HG03469 (cell line): ENCODE measurements around the gene STAC2.
A peak's percentile ranks its signal among the peaks of the same experiment; 100 is the strongest.

Source experiments
- ATAC-seq: cut with Tn5 transposase; IDR thresholded peaks from one replicate; pipeline ENCODE4 v1.9.1; 2021; ENCODE audit warnings: mild to moderate bottlenecking, moderate library complexity, moderate number of reproducible peaks; ENCODE audit not compliant: unreplicated experiment

STAC2 gene

DNA sequence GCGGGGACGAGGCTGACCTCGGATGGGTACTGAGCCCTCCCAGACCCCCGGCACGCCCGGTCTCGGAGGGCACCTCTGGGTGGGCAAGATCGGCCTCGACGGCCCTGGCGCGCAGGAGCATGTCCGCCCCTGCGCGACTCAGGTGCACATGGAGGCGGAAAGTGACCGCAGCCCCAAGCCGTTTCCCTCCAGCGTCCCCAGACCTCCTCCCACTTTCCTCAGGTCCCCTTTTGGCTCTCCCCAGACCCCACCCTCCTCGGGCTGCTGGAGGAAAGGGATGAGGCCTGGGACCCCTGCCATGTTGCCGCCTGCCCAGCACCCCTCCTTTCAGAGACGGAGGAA is 15.7 kb downstream of the STAC2 start:
- ATAC-seq = no peak

DNA sequence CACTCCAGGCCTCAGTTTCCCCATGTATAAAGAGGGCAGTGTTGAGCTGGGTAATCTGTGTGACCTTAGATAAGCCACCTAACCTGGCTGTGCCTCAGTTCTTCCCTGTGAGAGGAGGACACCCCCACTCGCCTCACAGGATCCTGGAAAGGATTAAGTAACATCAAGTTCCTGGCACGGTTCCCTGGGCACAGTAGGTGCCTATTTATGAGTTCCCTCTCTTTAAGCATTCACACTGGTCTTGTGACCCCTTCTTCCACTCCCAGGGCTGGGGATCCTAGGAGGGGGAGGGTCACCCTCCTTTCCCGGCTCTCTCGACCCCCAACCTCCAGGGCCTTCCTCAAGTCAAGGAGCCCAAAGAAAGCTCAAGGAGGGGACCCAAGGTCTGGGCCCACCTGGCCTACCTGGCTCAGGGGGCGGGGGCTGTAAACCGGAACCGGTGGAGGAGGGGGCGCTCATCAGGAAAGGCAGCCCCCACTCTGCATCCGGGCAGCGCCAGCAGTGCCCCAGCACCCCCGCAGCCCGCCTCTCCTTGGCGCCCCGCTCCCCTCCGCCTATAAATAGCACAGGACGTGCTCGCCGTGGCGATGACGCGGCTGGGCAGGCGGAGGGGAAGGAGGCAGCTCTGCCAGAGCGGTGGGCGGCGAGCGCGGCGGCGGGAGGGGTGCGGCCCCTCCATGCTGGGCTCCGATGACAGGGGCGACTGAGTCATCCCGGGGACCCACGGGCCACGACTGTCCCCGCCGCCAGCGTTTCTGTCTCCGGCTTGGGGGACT is 16.2 kb downstream of the STAC2 start:
- no peak for ATAC-seq

DNA sequence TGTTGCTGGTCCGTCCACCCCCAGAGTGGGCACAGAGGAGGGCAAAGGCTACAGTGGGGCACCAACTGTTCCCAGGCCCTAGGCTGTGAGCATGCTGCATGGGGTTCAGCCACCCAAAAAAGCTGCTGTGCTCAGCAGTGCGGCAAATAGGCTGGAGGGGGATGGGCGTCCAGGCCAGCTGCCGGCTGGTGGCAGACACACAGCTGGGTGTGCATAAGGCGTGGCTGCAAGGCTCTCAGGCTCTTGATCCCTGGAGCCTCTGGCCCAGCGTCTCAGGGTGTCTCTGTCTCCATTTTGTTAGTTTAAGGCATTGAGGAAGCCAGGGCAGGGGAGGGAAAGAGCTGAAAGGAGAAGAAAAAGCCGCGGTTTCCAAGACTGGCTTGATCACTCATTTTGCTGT is 16.9 kb downstream of the STAC2 start:
- no peak for ATAC-seq

DNA sequence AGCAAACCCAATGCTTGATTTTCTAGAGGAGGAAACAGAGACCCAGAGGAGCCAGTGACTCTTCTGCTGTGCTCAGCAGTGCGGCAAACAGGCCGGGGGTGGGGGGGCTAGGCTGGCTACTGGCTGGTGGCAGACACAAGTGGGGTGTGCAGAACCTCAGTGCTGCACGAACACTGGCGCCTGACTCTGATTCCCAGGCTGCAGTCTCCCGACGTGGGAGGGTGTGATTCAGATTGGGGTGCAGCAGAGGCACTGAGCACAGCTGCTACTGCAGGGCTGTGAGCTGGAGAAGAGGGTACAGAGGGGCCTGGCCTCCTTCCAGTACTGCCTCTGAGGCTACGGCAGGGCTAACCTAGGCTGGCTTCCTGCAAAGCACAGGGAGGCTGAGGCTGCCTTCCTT is 17.6 kb downstream of the STAC2 start:
- no peak for ATAC-seq

DNA sequence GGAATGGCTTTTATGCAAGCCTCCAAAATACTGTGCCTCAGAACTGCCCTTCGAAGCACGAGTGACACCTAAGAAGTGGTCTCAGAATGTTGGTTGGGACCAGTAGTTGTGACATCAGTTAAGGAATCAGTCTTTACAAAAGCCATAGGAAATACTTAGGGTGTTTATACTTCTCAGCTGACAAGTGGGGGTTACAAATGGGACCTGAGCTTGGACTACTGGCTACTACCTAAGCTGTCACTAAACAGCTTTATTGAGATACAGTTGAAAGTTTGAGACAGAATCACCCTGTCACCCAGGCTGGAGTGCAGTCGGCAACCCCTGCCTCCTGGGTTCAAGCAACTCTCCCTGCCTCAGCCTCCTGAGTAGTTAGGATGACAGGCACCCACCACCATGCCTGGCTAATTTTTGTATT is 20.6 kb downstream of the STAC2 start:
- ATAC-seq = no peak

DNA sequence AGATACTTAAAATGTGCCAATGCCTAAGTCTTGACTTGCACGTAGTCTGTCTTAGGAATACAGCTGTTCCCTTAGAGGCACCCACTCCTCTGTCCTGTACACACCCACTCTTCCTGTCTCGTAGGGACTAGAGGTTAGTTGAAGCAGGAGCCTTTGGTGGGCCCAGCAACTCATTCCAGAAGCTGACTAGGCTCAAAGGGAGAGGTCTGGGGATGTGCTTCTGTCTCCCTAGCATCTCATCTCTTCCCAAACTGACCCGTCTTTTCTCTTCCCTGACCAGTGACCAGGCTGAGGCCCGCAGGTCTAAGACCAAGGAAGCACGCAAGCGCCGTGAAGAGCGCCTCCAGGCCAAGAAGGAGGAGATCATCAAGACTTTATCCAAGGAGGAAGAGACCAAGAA is 21.5 kb downstream of the STAC2 start:
- ATAC-seq = no peak

DNA sequence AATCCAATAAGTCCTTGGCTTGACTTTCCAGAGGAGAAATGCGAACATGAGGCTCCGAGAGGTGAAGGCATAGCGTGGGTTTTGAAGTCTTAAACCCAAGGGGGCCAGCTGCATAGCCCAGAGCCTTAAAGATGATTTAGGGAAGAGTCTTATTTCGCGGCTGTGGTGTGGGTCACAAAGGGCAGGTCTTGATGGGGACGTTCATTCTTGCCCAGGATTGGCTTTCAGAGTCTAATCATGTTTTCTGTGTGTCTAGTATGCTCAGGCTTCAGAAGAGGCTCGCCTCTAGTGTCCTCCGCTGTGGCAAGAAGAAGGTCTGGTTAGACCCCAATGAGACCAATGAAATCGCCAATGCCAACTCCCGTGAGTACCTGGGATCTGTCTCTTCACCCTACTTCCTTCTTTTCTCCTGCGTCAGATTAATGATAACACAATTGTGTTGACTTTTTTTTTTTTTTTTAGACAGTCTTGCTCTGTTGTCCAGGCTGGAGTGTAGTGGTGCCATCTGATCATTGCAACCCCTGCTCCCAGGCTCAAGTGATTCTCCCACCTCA is 24.7 kb downstream of the STAC2 start:
- ATAC-seq = no peak

DNA sequence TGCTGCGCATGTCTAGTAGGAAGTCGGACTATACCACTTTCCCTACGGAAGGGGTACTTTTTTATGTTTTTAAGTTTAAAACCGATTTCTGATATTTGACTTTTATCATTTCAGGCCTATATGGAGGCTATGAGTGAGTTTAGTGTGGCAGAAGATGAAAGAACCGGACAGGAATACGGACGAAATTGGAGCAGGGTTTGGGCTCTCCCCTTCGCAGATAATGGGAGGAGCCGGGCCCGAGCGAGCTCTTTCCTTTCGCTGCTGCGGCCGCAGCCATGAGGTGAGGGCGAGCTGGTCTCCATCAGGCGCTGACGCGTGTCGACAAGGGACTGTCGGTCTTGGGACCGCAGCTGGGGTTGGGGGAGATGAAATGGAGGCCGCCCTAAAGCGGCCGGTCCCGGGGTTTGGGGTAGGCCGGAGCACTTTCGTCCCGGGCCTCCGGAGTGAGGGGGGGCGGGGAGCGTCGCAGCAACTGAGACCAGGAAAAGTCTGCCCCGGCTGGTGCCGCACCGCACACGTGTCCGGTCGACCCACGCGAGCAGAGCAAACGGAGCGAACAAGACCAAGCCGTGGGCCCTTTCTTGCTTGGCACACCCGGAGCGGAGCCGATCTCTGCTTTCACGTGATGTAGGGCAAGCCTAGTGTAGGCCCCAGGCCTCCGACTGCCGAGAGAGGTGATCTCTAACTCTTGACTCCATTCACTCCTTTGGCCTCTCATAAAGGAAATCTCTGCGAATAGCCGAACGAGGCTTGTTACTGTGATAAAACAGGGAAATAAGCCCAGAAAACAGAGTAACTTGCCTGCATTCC is 25.5 kb downstream of the STAC2 start, which contains the start of gene RPL19:
Gene RPL19, plus strand, starts transcription at position 214 of the 810 bp plus-strand sequence. Its CDS starts 62 bp downstream, at position 276.
- ATAC-seq = peak; percentile 32

DNA sequence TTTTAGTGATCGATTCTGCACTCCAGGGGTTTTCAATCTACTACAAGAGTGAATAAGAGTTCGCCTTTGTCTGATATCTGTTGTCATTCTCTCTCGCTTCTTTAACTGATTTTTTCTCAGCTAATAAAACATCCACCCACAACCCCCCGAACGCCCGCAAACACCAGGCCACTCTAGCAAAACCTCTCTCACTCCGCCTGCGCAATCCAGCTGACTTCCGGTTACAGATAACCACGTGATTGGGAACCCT is 26.0 kb downstream of the STAC2 start:
- peak; percentile 54 for ATAC-seq

DNA sequence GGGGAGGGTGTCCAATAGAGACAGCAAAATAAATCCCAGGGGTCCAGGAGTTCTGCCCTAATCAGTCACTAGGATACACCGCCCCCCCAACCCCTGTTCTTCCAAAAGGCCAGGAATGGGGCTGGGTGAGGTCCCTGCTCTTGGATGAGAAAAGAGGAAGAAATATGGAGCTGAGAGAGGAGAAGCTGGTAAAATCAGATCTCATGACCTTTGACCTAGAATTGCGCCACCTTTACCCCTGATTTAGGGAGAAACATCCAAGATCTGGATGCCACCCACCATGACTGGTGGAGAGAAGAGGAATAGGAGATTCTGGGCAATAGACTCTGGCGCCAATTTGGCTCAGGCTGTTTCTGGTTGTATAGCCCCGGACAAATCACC is 27.6 kb downstream of the STAC2 start:
- no peak for ATAC-seq

DNA sequence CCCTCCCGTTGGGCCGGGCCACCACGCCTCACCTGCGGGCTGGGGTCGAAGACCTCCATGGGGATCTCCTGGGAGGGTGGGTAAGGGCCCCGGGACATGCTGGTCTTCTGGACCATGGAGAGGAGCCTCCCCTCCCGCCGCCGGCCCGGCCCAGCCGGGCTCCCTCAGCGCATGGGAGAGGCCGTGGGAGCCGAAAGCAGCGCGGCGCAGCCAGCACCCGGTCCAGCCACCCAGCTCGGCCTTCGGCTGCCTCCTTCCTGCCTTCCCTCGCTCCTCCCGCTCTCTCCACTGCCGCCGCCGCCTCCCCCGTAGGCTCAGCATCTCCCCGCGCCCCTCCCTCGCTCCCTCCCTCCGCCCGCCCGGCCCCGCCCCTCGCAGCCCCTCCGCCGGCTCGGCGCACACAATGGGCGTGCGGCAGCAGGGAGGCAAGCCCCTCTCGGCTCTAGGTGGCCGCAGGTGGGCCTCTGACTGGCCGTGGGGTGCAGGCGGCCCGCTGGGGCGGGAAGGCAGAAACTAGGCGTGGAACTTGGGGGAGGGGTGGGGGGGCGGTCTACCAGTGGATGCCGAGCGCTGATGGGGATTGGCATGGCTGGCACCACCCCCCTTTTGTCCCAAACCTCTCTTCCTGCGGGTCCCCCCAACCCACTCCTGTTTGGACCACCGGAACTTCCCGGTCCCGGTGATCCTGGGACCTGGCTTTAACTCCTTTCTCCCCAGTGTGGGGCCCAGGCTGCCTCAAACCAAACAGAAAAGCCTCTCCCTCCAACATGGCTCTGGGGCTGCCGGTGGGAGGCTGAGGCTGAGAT is 28.2 kb downstream of the STAC2 start, which contains the start of gene CACNB1:
Gene CACNB1, minus strand, starts transcription at position 290 of the 806 bp plus-strand sequence. Its CDS starts 174 bp downstream, at position 116.
- no peak for ATAC-seq

DNA sequence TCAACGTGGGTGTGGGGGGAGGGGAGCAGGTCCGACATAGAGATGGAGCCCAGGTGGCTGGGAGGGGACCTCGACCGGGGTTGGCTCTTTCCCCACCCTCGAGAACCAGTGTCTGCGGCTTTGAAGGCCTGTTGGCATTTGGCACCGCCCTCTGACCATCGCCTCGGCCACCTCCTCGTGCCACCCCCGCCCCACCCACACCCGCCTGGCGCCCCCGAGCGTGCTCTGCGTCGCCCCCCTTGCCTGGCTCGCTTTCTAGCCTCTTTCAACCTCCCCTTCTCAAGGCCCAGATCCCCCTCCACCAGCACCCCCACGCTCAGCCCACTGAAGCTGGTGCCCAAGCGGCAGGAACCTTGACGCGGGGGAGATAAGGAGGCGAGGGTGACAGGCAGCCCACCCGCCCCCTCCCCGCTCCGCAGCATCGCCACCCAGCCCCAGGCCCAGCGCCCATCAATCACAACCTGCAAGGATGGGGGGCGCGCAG is 28.9 kb downstream of the STAC2 start:
- ATAC-seq = no peak

DNA sequence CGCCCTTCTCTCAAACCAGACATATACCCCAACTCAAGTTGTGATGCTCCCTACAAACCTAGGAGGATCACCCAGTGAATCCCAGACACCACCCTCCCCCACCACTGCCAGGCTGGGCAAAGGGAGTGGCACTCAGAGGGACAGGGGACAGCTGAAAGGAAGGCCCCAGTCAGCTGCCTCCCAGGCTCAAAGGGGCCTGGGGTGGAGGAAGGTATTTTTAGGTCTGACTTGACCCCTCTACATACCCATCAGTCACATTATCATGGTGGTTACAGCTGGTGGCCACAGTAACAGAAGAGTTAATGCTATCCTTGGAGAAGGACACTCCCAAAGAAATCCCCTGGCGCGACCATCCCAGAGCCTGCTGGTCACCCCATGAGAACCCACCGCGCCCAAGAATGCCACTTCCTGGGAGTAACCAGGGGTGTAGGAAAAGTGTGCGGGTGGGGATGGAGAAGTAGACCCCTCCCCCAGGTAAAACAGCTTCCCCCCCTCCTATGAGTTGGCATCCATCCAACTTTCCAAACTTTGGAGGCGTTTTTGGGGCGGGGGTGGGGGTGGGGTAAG is 29.4 kb downstream of the STAC2 start:
- ATAC-seq = no peak

DNA sequence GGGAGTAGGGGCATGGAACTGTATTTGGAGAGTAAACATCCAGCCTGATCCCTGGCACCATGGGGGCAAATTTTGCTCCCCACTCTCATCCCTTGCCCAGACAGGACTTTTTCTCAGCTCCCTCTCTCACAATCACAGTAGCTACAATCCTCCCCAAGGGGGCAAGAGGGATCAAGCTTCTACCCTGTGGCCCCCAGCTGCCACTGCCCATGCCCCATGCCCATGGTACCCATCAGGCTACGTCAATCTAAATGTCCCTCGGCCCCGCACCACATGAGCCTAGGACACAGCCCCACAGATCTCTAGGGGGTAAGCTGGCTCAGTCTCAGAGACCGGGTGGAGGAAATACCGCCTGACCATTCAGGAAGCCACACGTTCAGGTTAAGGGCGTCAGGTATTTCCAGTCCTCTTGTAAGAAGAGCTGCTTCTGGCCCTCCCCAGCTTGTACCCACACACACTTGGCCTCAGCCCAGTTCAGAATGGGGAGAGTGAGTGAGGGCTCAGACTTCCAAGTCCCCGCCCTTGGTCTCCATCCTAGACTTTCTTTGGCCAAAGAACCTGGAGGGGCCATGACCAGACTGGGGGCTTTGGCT is 30.1 kb downstream of the STAC2 start:
- ATAC-seq = no peak

DNA sequence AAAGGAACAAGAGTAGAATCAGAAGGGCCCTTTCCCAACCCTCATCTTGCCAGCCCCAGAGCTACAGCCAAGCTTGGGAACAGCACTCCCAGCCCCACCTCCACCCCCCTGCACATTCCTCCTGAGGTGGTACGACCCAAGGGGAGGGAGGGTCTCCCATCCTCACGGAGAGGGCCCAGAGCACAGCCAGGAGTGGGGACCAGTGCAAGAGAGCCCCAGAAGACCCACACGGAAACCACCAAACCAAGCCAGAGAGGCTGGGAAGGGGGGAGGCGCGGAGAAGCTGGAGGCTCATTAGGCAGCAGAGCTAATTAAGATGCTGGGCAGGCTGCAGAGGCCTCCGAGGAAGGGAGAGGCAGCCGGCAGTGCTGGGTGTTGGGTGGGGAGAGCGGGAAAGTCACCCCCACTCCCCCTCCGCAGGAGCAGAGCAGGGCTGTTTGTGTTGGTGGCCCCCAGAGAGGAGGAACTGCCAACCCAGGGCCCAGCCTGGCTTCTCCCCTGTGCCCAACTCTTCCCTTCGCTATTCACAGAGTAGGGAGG is 30.7 kb downstream of the STAC2 start:
- no peak for ATAC-seq

DNA sequence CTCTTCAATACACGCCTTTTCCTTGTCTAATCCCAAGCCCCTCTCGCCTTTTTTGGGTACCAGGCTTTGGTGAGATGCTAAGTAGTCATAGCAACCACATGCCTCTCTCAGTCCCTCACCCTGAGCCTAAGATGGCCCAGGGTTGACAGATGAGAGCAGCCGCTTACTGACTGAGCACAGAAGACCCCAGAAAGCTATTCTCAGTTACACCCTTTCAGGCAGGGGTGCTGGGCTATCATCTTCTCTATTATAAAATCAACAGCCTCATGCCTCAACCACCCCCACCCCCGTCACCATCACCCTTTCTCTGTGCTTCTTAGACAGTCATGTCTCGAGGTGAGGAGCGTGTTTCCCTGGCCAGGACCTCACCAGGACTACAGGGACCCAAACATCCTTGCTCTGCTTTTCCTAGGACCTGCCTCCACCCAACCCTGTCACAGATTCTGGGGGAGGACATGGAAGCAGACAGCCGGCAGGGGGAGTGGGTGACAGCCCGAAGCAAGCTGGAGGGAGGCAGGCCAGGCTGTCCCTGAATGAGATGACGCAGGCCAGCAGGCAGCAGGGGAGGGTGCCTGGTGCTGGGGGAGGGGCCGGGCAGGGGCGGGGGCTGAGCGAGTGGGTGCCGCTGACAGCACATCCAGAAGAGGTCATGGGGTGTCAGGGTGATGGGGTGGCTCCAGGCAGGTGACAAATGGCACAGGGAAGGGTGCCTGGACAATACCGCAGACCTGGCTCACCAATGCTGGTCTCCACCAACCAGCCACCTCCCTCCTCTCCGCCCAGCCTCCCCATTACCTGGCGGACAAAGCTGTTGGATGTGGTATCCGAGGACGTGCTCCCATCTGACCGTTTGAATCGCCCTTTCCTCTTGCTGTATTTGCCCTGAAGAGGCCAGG is 31.4 kb downstream of the STAC2 start:
- ATAC-seq = no peak

DNA sequence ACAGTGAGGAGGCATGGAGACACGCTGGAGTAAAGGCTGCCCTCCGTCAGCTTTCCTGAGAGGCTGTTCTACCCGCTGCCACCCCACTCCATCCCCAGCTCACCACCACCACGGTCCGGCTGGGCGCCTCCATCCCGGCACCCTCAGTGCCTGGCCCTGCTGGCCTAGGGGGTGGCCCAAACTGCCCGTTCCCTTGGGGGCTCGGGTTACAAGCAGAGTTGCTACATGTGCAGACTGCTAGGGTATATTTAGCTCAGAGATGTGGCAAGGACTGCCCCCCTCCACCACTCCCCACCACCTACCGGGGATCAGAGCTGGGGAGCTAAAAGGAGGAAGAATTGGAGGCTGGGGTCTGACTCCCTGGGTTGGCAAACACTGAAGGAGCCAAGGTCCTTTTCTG is 32.4 kb downstream of the STAC2 start:
- ATAC-seq = no peak

DNA sequence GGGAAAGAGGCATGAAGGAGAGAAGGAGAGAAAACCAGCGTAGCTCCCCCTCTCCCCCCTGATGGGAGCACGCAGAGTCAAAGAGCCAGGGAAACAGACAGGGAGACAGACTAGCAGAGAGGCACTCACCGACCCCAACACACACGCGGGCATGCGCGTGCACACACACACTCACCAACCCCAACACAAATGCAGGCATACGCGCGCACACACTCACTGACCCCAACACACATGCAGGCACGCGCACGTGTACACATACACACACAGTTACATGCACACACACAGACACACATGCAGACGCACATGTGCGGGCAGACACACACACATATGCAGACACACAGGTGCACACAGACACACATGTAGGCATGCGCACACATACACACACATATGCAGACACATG is 32.8 kb downstream of the STAC2 start:
- ATAC-seq = no peak
